ENCODE measurements around the gene TTC7B.

The TTC7B gene

DNA sequence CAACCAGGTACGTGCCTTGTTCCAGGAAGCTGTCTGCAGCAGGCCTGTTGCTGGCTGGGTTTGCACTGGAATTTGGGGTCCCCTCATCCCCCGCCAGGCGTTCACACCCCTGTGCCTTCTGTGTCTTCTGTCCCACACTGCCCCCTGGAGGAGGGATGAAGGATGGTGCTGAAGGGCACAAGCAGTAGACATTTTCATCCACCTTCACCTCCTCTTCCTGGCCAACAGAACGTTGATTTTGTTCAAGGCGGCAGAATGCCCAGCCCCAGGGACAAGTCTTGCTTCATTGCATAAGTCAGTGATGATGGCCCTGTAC lies 297.3 kb downstream of the TTC7B start:
- no peak for DNase-seq

DNA sequence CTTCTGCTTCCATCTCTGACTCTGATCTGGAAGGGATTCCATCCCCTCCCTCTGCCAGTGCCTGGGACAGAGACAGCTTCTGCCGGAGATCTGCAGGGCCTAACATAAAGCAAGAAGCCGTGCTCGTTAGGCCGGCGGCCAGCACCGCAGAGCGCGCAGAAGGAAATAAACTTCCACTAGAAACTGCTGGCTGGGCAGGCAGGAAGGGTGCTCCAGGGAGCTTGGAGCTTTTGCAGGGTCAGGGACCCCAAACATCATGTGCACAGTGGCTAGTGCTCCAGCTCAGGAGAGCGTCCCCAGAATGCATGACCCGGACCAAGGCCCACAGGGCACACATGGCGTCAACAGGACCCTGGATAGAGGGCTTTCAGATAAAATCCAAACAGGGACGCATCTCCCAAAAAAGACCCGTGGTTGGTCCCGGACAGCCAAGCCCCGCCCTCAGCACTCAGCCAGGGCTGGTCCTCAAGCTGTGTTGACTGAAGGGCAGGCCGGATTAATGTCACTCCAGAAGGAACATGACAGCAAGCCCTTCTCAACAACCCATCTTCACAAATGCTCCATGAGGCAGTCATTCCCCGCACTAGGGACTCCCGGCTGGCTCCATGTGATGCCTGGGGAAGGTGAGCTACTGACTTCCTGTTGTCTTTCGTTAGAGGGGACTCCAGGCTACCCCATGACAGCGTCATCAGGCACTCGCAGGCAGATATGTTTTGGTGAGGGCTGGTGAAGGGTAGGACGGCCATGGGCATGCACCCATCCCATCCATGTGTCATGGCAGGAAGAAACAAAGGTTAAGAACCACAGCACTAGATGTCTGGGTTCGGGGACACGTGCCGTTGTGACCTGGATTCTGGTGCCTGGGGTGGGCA lies 297.9 kb downstream of the TTC7B start:
- DNase-seq = no peak

DNA sequence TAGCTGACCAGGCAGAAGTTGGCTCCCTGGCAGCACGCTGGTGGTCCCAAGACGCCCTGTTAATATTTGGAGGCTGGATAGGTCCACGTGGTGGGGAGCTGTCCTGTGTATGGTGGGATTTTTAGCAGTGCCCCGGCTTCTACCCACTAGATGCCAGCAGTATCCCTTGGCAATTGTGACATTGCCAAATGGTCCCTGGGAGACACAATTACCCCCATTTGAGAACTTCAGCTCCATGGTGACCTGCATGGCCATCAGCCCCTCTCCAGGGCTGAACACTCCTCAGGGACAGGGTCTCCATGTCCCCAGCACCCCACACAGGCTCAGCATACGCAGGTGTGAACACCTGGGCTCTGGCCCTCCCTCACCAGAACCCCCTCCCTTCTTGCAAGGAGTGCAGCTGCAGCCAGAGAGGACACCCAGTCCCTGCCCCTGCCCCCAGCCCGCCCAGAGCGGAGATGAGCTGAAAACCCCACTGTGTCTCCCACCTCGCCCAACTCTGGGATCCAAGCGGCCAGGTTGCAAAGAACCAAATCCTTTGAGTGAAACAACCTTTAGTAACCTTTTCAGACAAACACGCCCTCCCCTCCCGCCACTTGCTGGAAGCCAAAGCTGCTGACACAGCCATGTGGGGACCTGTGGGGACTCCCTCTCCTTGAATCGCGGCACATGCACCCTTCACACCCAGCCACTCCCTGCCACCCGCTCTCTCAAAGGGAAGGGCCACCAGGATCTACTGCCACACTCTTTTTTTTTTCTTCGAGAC lies 299.0 kb downstream of the TTC7B start:
- no peak for DNase-seq

DNA sequence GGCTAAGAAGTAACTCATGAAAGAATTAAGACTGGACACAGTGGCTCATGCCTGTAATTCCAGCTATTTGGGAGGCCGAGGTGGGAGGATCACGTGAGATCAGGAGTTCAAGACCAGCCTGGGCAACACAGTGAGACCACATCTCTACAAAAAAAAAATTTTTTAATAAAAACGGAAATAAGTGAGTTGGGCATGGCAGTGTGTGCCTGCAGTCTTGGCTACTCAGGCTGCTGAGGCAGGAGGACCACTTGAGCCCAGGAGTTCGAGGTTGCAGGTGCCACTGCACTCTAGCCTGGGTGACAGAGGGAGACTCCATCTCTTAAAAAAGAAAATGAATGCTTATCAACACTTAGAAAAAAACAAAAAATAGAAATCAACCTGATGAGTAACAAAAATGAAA lies 301.7 kb downstream of the TTC7B start:
- DNase-seq = no peak

DNA sequence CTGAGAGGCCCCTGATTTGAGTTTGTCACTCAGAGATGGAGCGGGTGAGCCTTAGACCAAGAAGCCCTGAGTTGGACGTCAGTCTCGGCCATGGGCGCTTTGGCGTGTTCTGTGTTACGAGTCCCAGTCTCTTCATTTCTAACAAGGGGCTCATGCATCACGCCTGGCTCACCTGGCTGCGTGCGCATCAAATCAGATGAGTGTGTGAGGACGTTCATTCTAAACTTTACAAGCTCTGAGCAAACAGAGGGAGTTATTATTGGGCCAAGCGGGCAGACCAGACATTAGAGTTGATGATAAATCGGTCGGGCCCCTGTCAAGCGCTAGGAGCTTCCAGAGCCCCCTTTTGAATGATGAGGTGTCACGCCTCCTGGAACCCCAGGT lies 302.2 kb downstream of the TTC7B start:
- DNase-seq = no peak

DNA sequence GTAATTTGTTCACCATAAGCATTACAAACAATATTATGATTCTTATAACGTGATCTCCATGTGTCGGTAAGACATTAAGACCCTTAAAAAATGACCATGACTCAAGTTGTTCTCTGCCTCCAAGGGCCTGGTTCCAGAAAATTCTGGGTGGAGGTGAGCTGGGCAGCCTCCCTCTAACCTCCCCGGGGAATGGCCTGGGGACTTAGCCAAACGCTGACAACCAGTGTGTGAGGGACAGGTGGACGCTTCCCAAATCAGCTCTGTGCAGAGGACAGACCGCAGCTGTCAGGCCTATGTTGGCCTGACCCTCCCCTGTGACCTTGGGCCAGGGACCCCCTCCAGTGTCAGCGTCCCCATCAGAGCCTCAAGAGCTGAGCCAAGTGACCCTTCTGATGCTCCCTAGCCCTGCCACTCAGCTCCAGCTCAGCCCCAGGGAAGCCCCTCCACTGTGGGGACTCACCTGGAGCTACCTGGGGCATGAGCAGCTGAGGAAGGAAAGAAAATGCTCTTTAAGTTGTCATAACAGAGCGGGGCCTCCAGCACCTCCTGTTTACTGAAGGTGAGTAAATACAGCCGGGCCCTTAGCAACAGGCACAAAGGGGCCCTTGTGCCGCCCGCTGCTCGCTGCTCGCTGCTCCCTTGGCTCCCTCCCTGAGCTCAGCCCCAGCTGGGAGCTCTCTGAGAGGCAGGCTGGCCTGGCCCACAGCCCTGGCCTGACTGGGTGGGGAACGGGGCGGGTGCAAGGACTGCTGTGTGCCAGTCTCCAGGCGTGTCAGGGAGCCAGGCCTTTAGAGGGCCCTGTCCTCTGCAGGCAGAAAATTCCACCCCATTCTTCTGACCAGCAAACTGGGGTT lies 302.8 kb downstream of the TTC7B start:
- peak; percentile 91 for DNase-seq

DNA sequence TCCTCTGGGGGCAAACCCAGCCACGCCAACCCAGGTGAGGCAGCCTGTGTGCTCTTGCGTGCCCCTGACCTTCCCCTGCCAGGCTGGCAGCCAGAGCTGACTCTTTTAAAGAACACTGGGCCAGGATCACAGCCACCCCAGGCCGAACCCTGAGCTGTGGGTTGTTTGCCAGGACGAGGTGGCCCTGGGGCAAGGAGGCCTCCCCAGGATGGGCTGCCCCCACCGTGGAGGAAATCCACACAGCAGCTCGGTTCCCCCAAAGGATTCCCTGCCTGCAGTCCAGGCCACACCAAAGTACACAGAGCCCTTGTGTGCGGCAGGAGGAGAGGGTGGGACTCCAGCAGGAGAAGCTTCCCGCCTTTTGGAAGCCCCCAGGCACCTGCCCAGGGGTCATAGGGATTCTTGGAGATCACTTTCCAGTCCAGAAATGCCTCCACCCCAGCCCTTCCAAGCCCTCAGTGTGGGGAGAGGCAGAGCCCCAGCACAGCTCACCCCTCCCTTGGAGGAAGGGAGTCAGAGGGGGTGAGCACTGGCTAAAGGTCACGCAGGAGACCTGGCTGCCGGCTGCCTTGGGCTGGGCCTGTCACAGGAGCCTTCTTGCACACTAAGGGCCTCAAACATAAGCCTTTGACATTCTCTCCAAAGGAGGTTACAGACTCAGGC lies 303.8 kb downstream of the TTC7B start:
- DNase-seq = no peak

DNA sequence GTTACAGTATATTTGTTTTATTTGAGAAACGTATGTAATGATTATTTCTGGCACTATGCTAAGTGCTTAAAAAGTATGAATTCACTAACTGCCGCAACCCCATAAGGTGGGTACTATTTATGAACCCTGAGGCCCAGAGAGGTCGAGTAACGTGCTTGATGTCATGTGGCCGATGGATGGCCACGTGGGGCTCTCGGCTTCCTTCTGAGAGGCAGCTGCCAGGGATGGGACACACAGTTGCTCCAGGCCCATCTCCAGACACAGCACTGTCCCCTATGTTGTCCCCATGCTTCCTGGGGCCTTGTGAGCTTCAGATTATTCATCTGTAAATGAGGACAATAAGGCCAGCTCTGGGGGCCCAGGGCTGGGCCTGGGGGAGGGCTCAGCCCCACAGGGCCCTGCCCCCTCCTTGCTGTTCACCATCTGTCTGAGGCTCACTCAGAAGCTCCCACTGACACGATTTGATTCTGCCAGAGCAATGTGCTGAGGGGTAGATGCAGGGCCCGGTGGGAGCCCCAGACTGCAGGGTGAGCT lies 304.4 kb downstream of the TTC7B start:
- DNase-seq = no peak

DNA sequence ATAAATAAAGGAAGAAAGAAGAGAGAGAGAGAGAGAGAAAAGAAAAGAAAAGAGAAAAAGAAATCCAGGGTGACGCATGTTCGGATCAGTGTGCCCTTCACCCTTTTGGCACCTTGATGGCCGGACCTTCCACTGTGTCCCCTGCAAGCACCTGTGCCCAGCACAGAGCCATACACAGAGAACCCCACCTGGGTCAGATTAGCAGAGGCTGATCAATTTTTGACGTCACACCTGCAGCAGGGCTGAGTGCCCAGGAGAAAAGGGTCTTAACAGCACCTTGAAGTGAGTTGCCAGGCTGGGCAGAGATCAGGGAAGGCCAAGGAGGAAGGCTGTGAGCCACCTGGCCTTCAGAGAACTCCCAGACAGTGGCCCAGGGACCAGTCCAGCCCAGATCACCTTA lies 305.0 kb downstream of the TTC7B start:
- DNase-seq = no peak

DNA sequence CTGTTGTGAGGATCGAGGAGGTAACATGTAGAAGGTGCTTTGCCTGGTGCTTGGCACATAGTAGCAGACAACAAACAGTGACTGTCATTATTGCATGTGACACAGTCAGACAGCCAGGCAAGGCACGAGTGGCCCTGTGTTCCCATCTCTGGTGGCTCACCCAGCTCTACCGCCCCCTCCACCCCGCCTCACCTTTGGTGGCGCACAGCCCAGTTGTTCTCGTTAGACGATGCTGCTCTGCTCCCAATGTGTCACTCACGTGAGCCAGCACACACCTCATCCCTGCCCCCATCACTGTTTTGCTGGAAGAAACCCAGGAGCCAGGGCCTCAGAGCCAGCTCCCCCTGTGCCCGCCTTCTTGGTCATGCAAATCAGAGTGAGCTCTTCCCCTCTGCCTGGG lies 306.1 kb downstream of the TTC7B start:
- no peak for DNase-seq

DNA sequence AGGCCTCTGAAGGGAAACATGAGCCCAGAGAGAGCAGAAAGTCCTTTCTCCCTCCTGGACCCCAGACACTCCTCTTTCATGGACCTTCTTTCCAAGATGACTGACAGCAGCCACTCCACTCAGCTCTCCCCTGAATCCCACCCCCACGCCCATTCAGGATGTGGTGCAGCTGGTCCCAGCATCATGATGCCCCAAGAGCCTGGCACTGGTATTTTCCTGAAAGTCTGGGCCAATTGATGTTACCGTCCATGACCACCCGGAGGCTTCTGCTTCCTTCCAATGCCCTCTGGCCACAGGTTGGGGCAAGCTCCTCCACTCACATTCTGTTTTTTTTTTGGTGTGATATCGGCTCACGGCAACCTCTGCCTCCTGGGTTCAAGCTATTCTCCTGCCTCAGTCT lies 306.8 kb downstream of the TTC7B start:
- DNase-seq = no peak

DNA sequence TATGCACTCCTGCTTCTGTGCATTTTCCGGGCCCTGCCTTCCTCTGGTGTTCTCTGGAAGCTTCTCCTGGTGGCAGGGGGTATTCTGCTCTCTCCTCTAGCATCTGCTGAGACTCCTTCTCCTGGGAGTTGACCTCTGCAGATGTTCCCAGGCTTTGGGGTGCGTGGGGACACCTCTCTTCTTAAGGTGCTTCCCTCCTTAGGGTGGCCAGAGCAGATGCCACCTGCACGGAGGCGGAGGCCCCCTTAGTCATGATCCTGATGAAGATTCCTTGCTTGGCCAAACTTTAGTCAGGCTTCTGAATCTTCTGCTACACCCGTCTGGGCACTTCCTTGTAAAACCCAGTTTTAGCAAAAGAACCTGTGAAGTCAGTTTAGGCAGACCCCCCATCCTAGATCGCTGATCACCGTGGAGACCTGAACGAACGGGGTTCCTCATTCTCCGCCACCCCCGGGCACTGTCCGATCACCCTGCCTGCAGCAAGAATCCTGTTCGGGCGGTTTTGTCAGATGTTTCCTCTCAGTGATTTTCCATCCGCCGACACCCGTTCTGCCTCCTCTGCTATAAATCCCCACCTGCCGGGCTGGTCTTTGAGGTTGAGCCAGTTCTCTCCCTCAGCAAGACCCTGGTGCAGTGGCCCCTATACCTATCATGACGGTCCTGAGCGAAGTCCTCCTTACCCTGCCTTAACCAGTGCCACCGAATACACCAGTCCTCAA lies 307.5 kb downstream of the TTC7B start:
- DNase-seq = no peak

DNA sequence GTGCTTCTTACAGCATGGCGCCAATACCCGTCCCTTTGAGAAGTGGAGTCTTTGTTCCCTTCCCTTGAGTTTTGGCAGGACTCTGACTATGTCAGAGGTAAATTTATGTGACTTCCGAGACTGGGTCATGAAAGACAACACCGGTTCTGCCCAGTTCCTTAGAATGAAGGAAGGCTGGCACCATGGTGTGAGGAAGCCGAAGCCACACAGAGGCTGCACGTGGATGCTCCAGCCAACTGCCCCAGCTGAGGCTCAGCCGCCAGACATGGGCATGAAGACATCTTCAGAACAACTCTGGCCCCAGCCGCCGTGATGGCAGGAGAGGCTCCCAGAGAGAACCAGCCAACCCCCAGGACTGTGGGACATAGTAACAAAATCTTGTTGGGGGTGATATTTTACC lies 308.2 kb downstream of the TTC7B start:
- DNase-seq = no peak

DNA sequence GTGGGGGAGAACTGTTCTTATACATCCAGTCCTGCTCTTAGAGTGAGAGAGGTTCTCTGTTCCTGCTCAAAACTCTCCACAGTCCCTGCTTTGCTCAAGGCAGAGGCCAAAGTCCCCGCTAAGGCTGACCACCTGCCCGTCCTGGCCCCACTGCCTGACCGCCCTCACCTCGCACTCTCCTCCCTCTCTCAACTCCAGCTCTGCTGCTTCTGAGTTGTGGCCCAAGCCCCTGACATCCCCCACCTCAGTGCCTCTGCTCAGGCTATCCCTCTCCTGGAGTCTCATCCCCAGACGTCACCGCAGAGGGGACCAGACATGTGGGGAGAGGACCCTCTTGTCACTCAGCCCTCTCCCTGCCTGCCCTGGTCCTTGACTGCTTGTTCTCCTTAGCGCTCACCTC lies 308.8 kb downstream of the TTC7B start:
- no peak for DNase-seq

DNA sequence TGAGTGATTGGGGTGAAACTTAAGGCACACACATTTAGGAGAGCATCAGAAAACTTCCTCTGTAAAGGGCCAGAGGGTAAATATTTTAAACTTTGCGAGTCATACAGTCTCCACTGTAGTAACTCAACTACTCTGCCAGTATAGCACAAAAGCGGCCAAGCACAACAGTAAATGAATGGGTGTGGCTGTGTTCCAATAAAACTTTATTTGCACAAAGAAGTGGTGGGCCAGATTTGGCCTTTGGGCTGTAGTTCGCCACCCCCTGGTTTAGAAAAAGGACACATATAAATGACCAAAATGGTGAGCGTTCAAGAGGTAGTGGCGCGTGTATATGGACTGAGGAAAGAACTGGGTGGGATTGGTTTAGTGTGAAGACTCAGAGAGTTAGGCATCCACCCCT lies 309.5 kb downstream of the TTC7B start:
- DNase-seq = no peak

DNA sequence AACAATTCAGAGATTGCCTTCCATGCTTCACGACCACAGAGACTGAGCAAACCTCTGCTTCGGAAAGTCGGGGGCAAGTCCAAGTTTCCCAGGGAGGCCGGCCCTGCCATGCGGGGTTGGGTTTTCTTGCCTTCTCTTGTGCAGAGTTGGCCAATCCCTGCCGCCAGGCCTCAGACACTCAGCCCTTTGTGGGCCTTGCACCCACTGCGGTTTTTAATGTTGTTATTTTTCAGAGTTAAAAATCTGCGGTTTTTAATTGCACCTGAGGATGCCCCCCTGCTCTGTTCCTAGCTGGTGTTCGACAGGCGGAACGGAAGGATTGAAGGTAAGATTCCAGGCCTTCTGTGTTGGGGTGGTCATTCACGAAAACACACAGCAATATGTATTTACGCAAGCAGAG lies 310.7 kb downstream of the TTC7B start:
- DNase-seq = peak; percentile 52

DNA sequence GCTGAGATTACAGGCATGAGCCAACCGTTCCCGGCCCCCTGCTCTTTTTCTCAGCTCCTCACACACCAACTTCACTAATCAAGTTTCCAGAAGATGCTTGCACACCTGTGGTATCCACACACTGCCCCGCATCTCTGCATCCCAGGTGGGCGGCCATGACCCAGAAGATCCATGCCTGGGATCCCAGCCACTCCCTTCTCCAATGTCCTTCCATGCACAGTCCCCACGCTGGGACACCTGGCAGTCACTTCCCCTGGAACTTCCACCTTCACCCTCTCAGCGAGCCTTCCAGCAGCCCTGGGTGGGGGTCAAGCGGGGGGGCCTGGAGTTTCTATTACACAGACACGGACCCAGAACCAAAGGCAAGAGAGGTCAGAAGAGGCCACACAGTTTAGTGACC lies 311.6 kb downstream of the TTC7B start:
- DNase-seq = no peak

DNA sequence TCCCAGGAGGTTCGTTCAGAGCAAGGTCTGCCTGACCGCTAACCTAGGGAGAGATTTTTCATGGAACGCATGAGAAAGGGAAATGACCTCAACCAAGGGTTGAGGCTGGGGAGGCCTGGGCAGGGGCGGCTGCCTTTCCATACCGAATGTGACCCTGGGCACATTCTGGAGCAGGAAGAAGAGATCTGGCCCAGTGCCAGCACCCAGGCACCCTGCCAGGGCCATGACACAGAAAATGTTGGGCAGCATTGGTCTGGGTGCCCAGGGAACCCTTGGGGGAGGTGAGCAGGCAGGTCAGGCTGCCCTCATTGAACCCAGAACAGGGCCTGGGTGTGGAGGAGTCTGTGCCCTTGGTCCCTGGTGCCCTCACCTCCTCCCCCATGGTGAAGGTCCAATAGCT lies 312.6 kb downstream of the TTC7B start:
- no peak for DNase-seq

DNA sequence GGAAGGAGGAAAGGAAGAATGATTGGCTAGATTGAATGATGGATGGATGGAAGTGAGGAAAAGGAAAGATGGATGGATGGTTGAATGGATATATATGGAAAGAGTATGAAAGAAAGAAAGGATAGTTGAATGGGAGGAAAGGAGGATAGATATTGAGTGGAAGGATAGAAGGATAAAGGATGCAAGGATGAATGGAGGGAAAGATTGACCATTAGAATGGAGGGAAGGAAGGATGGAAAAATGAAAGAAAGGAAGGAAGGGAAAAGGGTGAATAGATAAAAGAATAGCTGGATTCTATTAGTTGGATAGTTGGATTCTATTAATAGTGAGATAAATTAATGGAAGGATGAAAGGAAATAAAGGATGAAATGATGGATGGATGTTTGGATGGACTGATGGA lies 313.5 kb downstream of the TTC7B start:
- no peak for DNase-seq

DNA sequence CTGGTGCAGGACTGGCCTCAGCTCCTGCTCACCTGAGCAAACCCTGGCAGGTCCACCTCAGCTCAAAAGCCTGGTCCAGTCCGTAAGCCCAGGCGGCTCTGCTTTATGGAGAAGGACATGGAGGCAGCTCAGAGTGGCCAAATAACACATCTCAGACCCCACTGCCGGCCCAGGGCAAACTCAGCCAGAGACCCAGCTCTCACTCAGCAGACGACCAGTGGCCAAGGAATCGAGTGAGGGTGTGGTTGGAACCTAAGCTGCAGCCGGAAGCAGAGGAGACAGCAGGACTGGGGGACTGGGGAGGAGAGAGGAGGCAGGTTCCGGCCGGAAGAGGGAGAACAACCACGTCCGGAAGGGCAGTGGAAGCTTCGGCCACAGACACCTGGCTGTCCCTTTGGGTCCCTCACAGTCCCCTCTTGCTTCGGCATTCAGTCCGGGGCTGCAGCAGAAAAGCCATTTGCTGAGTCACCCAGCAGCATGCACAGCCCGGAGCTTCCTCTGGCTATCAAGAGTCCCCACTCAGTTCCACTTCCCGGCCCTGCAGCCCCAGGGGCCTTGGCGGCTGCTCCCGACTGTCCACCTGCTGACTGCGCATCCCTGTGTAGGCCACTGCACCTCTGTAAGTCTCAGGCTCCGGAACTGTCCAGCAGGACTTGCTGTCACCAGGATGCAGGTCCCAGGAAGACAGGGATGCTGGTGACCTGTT lies 315.4 kb downstream of the TTC7B start:
- DNase-seq = no peak

DNA sequence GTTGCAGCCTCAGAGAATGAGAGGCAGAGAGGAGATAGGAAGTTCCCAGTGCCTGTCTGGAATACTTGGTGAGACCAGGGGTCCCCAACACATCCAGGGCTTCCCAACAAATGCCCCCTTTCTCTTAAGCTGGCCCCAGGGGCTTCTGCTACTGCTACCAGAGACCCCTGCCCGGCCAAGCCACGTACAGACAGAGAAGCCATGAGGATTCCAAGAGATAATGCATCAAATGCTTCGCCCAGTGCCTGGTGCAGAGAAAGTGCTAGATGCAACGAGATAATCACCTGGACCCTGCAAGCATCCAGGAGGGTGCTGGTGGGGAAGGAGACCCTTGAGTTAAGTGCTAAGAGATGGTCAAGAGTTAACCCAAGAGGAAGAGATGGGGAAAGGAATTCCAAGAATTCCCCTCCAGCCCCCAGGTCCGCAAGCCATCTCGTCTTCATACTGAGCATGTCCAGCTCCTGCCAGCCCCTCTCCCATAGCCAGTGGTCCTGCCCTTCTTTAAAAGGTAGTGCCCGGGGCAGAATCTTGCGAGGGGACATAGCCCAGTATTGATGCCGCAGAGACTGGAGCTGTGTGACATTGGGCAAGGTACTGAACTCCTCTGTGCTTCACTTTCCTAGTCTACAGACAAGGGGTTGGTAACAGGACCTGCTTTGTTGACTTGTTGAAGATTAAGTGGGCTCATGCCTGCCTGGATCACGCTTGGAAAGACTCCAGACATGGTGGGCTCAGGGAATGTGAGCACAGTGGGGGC lies 316.1 kb downstream of the TTC7B start:
- DNase-seq = no peak

All from NCI-H187 treated with DMSO at 0.1 percent for 48 hours (cell line).